22Rv1 (cell line): Measurements from ENCODE around the gene GRIA4.

ENCODE experiments used
- CTCF ChIP-seq: fragments of 450-650 bp; IDR thresholded peaks from 2 replicates; pipeline ENCODE4 v1.5.1; 2017; ENCODE audit warnings: mild to moderate bottlenecking
- ZFX ChIP-seq: fragments of 450-650 bp; IDR thresholded peaks from 2 replicates; pipeline ENCODE4 v1.6.1; 2017; ENCODE audit warnings: antibody characterized with exemption, borderline replicate concordance

GRCh38 chr11:105821781-105822180 lies 211.9 kb downstream of the GRIA4 start:
- no peak for TF ChIP-seq CTCF
- no peak for TF ChIP-seq ZFX
